CD4-positive, alpha-beta T cell treated with Interleukin-2 at 100 ng/mL for 4 hours (primary cell): Measurements from ENCODE around the gene CPSF6.
A peak's percentile ranks its signal among the peaks of the same experiment; 100 is the strongest.
"Not testable (repeated sequence)": the region's sequence is repeated elsewhere in the genome, so short reads cannot be mapped to it uniquely, and the experiment has no call there.

Source experiments
- DNase-seq: peaks from one replicate; pipeline ENCODE4 v3.0.0-alpha.2; 2020; ENCODE audit warnings: low spot score

The CPSF6 gene

GRCh38 chr12:69239352-69239921, at the start of gene CPSF6:
Gene CPSF6, plus strand, starts transcription at chr12:69239569. Its CDS starts 78 bp downstream, at chr12:69239647.
- peak; percentile 95 for DNase-seq

DNA sequence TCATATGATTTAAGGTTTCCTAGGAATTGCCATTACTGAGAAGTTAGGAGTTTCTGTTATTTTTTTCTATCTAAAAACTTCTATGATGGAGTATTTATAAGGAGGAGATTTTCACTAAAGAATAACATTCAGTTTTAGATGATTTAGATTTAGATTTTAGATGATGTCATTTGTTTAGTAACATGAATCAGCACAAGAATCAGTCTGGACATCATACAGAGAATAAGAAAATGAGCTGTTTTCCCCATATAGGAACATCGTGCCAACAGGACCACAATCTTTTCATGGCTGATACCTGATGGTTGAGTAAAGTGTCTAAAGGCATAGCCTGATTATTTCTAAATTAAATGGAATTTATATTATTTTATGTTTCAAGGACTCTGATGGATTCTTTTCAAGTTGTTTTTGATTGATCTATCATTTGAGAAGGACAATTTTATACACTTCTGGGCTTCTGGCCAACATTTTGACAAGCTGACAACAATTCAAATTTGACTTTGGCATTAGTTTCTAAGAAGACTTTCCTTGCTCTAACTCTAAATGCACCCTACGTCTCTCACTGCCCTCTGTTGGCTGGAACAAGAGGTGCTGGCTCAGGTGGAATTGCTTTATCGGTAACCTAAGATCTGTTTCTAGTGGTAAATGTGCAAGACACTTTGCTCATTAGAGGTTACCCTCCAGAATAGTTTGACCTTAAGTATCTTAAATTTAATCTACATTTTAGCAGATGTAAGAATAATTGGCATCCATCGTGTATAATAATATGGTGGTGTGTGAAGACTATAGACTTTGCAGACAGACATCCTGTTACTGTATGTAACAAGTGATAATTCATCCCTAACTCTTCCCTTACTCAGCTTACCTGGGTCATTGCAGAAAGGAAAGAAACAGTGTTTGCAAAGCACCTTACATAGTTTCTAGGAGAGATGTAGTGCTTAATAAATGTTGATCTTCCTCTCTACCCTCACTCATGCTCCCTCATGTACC, 42.8 kb upstream of the CPSF6 start:
- DNase-seq, result no peak

- DNase-seq, result not testable (repeated sequence)
Observed at GRCh38 chr12:69199976-69200375, 39.4 kb upstream of the CPSF6 start.

DNA sequence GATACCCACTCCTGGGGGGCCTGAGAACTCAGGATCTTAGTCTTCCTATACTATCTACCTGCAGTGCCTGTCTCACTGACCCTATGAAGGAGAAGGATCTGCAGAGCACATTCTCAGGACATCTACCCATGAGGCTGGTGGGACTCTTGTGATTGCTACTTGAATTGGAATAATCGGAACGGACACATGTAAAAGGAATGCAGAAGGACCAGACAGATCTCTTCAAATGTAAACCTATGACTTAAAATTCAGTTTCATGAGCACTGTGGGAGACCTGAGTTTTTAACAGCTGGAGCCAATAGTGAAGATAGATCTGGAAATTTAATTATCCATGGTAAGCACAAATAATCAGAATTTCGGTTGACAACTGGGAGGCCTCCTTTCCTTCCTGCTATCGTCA, 35.2 kb upstream of the CPSF6 start:
- no peak for DNase-seq

- DNase-seq, result no peak
Observed at GRCh38 chr12:69210661-69211060, 28.7 kb upstream of the CPSF6 start.

DNA sequence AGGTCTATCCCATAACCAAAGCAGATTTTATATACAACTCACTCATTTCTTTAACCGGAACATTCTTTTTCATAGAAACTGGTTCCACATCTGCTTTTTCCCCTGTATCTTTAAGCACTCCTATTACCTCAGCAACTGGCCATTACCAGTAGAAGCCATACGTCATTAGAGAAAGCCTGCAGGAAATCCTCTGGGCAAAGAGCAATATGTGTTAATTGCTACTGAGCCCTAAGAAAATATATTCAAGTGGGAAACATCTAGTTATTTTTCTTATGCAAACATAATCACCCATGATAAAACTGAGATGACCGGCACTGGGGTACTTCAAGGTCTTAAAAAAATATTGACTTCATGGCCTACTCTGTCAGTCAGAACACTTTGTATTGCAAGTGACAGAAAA, 28.2 kb upstream of the CPSF6 start:
- DNase-seq, result no peak

DNA sequence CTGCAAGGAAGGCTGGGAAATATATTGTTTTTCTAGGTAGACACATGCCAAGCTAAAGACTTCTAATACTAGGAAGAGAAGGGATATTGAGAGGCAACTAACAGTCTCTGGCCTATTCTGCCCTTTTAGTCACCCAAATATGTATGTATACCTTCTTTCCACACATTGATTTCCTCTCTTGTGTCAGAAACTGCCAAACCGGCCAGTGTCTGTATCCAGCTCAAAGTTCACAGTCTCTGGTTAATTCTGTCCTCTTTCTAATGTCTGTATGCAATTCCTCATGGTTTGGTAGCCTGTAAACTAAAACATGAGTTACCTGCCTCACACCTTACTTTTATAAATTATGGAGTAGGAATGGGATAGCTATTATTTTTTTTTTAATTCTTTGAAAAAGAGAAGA, 25.2 kb upstream of the CPSF6 start:
- DNase-seq, result no peak

GRCh38 chr12:69225251-69225910, 14.0 kb upstream of the CPSF6 start:
- no peak for DNase-seq

GRCh38 chr12:69231479-69231878, 7.9 kb upstream of the CPSF6 start:
- DNase-seq, result no peak

DNA sequence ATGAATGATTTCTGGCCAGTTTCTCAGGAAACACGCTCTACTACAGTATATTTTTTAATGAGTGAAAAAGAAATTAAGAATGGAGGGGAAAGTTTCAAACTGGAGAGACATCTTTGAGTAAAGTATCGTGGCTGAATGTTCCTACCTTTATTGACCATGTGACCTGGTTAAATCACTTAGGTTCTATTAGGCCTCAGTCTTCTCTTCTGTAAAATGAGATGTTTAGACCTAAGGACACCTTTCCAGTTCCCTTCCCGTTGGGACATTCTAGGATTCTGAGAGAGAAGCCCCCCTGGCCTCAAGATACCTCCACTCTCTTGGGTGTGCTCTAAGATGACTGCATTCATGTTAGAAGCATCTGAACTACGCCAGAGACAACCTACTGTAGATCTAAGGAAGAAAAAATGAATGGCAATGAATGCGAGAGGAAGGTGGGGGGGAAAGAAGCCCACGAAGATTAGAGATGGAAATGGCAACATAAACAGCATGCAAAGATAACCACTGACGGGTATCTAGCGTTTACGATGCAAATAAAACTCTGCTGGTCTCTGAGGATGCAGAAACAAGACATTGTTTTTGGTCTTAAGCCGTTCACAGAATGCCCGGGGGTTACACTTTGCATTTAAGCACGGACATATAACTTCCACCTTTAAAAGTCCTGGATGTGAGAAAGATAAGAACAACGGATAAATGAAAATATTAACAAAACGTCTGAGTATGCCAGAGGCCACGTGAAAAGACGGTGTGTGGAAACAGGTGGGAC, 599 bp upstream of the CPSF6 start:
- peak; percentile 10 for DNase-seq

- DNase-seq, result peak; percentile 37
Observed at GRCh38 chr12:69239922-69240630, 707 bp downstream of the CPSF6 start.

DNA sequence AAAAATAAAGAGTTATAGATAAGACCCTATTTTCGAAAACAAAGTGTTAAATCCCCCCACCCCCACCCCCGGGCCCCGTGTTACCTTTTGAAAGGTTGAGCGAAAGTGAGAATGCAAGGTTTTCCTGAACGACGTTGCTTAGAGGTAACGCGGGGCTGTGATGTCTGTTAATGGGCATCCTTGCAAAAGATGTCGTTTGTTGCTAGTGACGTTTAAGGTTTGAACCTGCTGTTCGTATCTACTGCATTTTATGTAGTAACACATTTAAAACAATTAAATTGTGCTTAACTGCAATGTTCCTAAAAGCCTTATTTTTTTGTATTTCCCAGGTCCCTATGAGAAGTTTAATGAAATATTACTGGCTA, 1.2 kb downstream of the CPSF6 start:
- peak; percentile 28 for DNase-seq

- DNase-seq, result no peak
Observed at GRCh38 chr12:69241438-69242092, 2.2 kb downstream of the CPSF6 start.

DNA sequence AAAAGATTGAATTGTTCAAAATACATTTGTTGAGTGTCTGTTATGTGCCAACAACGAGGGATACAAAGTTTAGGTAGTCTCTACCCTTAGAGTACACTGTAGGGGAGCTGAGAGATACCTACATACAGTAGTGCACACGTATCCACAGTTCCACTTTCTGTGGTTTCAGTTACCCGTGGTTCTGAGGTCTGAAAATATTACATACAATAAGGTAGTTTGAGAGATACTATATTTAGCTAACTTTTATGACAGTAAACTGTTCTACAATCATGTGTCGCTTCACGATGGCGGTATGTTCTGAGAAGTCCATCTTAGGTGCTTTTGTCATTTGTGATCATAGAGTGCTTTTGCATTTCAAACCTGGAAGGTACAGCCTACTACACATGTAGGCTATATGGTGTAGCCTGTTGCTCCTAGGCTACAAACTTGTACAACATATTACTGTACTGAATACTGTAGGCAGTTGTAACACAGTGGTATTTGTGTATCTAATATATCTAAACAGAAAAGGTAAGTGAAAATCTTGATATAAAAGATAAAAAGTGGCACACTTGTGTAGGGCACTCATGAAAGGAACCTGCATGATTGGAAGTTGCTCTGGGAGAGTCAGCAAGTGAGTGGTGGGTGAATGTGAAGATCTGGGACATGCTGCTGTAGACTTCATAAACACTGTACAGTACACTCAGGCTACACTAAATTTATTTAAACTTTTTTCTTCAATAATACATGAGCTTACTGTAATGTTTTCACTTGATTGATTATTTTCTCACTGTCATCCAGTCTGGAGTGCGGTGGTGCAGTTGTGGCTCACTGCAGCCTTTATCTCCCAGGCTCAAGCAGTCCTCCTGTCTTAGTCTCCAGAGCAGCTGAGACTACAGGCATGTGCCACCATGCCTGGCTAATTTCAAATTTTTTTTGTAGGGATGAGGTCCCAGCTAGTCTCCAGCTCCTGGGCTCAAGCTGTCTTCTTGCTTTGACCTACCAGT, 4.0 kb downstream of the CPSF6 start:
- no peak for DNase-seq

DNA sequence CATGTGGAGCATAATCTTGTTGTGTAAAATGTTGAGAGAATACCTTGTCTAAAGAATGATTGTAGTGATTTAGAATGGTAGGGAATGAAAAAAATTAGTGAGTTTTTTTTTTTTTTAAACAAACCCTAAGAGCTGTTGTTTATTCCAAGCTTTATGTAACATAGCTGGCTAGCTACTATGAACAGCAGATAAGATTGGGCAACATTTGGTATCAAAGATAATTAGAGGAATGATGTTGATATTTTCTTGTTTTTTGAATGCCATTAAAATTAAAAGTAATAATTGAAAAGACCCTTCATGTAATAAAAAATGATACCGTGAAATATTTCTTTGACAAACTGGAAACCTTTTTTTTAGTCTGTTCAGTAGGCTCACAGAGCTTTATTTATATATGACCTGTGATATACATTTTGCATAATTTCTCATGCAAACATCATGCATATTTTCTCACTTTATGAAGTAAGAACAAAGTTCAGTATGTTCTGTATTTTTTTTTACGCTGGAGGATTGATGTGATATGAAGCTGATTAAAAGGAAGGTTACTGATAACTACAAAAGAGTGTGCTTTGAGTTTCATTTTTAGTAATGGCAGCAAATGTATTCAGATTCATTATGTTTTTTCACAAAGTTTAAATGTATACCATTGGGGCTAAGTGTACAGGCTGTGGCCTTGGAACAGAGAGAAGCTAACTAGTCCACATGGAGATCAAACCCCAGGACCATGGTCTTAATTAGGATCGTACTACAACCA, 8.1 kb downstream of the CPSF6 start:
- no peak for DNase-seq

DNA sequence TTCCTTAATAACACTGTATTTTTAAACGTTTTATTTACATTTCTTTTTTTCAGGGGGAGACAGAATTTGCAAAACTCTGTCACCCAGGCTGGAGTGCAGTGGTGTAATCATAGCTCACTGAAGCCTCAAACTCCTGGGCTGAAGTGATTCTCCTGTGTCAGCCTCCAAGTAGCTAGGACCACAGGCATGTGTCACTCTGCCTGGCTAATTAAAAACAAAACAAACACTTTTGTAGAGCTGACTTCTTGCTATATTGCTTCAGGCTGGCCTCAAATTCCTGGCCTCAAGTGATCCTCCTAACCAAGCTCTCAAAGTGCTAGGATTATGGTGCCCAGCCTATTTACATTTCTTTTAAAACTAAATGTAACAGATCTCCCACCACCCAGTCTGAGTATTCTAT, 12.7 kb downstream of the CPSF6 start:
- no peak for DNase-seq

- DNase-seq, result peak; percentile 72
Observed at GRCh38 chr12:69254046-69254445, 14.7 kb downstream of the CPSF6 start.

DNA sequence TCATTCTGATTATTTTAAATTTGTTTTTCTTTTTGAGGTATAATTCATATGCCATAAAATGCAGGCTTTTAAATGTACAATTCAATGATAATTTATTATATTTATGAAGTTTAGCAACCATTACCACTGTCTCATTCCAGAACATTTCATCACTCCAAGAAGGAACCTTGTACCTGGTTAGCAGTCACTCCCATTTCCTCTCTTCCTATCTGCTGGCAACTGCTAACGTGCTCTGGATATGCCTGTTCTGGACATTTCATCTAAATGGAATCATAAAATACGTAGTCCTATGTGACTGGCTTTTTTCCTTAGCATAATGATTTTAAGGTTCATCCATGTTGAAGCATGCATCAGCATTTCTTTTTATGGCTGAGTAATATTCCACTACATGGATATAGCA, 15.5 kb downstream of the CPSF6 start:
- no peak for DNase-seq

DNA sequence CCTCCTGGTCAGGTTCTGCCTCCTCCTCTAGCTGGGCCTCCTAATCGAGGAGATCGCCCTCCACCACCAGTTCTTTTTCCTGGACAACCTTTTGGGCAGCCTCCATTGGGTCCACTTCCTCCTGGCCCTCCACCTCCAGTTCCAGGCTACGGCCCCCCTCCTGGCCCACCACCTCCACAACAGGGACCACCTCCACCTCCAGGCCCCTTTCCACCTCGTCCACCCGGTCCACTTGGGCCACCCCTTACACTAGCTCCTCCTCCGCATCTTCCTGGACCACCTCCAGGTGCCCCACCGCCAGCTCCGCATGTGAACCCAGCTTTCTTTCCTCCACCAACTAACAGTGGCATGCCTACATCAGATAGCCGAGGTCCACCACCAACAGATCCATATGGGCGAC, 19.3 kb downstream of the CPSF6 start:
- DNase-seq, result no peak
